ENCODE data around the gene ZNF267.
"Not testable (repeated sequence)": the region's sequence is repeated elsewhere in the genome, so short reads cannot be mapped to it uniquely, and the experiment has no call there.

The ZNF267 gene

DNA sequence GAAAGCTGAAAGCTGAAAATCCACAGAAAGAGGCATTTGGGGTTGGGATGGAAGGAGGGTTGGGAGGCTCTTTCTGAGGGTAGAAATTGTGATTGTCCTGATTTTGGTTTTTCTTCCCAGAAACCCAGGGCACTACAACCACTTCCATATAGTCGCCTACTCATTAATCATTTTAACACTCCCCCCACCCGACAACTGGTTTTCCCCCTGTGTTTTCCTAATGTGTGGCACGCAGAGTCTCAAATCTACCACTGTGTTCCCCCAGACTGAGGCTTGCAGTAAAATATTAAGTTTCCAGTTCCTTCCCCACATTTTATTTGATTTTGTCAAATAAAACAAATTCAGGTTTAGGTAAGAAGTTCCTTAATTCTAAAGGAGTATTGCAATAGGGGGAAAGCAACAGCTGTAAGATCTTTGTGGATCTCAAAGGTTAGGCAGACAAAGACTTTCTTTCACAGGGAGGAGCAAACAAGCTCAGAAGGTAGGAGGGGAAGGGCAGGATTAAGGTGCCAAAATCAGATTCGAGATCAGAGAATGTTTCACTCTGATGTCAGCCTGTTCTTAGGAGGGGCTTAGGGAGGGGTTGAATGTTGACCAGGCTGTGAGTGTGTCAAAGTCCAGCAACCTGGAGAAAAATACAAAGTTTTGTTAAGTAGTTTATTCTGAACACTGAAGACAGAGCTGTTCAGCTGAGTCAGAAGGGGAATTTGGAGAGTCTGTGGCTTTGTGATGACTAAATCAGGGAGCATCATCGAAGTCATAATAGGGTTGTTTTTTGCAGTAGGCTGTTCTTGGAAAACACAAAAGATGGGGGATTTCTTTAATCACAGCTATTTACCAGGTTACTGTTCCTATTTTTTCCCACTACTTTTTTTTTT lies 3.6 kb downstream of the ZNF267 start:
- TF ChIP-seq, protein P1, sequence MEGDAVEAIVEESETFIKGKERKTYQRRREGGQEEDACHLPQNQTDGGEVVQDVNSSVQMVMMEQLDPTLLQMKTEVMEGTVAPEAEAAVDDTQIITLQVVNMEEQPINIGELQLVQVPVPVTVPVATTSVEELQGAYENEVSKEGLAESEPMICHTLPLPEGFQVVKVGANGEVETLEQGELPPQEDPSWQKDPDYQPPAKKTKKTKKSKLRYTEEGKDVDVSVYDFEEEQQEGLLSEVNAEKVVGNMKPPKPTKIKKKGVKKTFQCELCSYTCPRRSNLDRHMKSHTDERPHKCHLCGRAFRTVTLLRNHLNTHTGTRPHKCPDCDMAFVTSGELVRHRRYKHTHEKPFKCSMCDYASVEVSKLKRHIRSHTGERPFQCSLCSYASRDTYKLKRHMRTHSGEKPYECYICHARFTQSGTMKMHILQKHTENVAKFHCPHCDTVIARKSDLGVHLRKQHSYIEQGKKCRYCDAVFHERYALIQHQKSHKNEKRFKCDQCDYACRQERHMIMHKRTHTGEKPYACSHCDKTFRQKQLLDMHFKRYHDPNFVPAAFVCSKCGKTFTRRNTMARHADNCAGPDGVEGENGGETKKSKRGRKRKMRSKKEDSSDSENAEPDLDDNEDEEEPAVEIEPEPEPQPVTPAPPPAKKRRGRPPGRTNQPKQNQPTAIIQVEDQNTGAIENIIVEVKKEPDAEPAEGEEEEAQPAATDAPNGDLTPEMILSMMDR (IDR thresholded peaks at IDR 0.05; ENCODE audit: extremely low read depth, insufficient read depth, missing control alignments) = no peak
- in situ Hi-C loops (cut with MboI; ENCODE audit: low pct_unique_long_range_greater_than_20kb, low sequenced_read_pairs, unreplicated experiment) = loop anchor here (25.0 kb wide), 2 partner anchors 165 to 915 kb away; partner anchors contain the start of gene SETD1A
- peak; percentile 69 for DNase-seq (ENCODE audit: low spot score)

DNA sequence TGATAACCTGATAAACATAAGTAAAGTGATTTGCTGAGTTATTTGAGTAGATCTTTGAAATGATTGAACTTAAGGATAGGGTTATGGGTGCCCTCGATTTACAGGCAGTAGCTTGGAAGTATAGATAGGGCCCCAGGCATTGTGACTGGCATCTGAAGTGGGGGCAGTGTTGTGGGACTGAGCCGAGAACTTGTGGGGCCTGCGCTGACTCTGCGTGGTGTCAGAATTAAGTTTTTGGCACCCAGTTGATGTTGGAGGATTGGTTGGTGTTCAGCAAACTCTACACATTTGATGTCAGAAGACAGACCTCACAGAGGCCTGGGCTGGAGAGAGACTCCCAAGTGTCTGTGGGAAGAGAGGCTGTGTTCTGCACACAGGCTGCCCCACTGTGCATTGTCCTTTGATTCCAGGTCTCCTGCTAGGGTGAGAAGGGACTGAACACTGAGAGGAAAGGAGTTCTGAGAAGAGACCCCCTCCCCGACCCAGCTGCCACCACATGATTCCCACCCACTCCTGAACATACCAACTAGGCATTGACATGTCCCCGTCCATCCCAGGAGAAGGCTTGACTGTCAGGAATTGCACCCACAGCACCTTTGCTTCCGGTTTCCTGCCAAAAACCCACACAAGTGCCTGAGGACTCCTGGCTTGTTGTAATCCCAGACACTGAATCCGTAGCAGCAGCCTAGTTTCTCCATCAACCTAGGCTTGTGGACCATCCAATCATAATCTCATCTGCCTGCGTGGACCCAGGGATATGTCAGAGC lies 4.5 kb downstream of the ZNF267 start:
- in situ Hi-C loops (cut with MboI; ENCODE audit: low pct_unique_long_range_greater_than_20kb, low sequenced_read_pairs, unreplicated experiment) = loop anchor here (25.0 kb wide), 2 partner anchors 166 to 916 kb away; partner anchors contain the start of gene SETD1A
- TF ChIP-seq, protein P1 (IDR thresholded peaks at IDR 0.05; ENCODE audit: extremely low read depth, insufficient read depth, missing control alignments) = no peak
- DNase-seq (ENCODE audit: low spot score) = no peak

DNA sequence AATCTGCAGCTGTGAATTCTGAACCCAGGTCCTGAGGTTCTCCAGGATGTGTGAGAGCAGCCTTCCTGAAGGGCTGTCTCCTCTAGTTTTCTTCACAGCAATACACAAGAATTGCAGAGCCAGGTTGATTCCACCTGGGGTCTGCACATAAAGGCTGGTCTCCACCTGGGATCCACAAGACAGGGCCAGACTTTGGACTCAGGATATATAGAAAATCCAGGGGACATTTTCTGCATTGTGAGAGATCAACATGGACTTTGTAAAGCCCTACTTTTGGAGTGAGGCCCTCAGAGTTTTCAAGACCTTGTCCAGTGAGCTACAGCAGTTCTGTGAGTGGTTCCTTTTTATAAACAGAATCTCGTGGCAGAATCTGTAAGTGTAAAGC lies 6.3 kb downstream of the ZNF267 start:
- no peak for DNase-seq (ENCODE audit: low spot score)
- TF ChIP-seq, protein P1 (IDR thresholded peaks at IDR 0.05; ENCODE audit: extremely low read depth, insufficient read depth, missing control alignments) = no peak
- in situ Hi-C loops (cut with MboI; ENCODE audit: low pct_unique_long_range_greater_than_20kb, low sequenced_read_pairs, unreplicated experiment) = loop anchor here (25.0 kb wide), 2 partner anchors 168 to 918 kb away; partner anchors contain the start of gene SETD1A

DNA sequence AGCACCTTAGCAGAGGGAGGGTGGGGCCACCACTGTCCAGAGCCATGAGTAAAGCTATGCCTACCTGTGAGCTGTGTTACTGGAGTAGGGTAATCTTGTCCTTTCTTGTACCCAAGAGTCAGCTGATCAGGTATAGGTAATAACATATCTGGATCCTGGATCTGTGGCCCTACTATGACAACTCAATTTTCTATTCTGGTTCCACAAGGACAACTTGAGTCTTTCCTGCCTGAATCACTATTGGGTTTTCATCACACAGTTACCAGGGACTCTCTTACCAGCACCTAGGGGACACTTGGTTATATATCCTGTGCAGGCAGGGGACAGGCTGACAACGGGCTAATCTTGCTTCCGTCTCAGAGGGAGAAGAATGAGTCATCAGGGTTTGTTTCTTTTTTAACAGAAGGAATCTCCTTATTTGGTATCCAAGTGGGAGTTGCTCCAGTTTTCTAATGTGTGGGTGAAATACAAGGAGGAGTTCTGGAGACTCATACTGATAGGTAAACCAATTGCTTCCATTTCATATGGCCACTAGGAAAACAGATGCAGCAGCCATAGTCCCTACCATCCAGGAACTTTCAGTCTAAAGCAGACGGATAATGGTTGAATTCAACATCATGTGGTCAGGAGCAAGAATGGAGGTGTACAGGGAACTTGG lies 6.8 kb downstream of the ZNF267 start:
- in situ Hi-C loops (cut with MboI; ENCODE audit: low pct_unique_long_range_greater_than_20kb, low sequenced_read_pairs, unreplicated experiment) = loop anchor here (25.0 kb wide), 2 partner anchors 168 to 918 kb away; partner anchors contain the start of gene SETD1A
- TF ChIP-seq, protein P1 (IDR thresholded peaks at IDR 0.05; ENCODE audit: extremely low read depth, insufficient read depth, missing control alignments) = no peak
- DNase-seq (ENCODE audit: low spot score) = no peak

DNA sequence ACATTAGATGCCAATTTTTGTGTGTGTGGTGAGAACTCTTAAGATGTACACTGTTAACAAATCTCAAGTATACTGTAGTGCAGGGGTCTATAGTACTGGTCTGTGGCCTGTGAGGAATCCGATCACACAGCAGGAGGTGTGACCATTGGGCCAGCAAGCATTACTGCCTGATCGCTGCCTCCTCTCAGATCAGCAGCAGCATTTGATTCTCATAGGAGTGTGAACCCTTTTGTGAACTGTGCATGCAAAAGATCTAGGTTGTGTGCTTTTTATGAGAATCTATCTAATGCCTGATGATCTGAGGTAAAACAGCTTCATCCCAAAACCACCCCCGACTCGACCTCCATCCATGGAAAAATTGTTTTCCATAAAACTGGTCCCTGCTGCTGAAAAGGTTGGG lies 12.6 kb downstream of the ZNF267 start:
- DNase-seq (ENCODE audit: low spot score) = no peak
- TF ChIP-seq, protein P1 (IDR thresholded peaks at IDR 0.05; ENCODE audit: extremely low read depth, insufficient read depth, missing control alignments) = no peak
- in situ Hi-C loops (cut with MboI; ENCODE audit: low pct_unique_long_range_greater_than_20kb, low sequenced_read_pairs, unreplicated experiment) = loop anchor here (25.0 kb wide), 2 partner anchors 174 to 924 kb away; partner anchors contain the start of gene SETD1A

DNA sequence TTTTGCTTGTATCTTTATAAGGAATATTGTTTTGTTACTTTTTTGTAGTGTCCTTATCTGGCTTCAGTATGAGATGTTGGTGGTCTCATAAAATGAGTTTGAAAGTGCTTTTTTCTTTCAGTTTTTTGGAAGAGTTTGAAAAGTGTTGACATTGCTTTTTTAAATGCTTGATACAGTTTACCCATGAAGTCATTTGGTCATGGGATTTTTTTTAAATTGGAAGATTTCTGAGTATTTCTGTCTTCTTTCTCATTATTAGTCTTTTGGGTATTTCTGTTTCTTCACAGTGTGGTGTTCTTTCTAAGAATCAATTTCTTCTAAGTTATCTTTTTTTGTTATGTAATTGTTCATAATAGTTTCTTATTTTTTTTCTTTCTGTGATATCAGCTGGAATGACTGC lies 15.1 kb downstream of the ZNF267 start:
- in situ Hi-C loops (cut with MboI; ENCODE audit: low pct_unique_long_range_greater_than_20kb, low sequenced_read_pairs, unreplicated experiment) = loop anchor here (25.0 kb wide), 2 partner anchors 176 to 926 kb away; partner anchors contain the start of gene SETD1A
- TF ChIP-seq, protein P1 (IDR thresholded peaks at IDR 0.05; ENCODE audit: extremely low read depth, insufficient read depth, missing control alignments) = no peak
- no peak for DNase-seq (ENCODE audit: low spot score)

DNA sequence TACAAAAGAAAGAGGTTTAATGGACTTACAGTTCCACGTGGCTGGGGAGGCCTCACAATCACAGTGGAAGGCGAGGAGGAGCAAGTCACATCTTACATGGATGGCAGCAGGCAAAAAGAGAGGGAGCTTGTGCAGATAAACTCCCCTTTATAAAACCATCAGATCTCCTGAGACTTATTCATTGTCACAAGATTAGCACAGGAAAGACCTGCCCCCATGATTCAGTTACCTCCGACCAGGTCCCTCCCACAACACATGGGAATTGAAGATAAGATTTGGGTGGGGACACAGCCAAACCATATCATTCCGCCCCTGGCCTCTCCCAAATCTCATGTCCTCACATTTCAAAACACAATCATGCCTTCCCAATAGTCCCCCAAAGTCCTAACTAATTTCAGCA lies 18.5 kb downstream of the ZNF267 start:
- in situ Hi-C loops (cut with MboI; ENCODE audit: low pct_unique_long_range_greater_than_20kb, low sequenced_read_pairs, unreplicated experiment) = loop anchor here (25.0 kb wide), 2 partner anchors 180 to 930 kb away; partner anchors contain the start of gene SETD1A
- DNase-seq (ENCODE audit: low spot score) = not testable (repeated sequence)

Measured in GM13977 (cell line).